Osteoblast (primary cell): ENCODE measurements around the gene MEGF11. TPM values are rescaled to one million over a fixed set of nuclear protein-coding genes. Genes with fewer than 3 reads are reported as not detected.

ENCODE experiments used
- DNase-seq: peaks from one replicate; pipeline ENCODE4 v3.0.0; 2011; ENCODE audit warnings: low spot score, mixed read lengths; ENCODE audit not compliant: insufficient read length; ENCODE audit errors: missing footprints
- H2AFZ ChIP-seq: 2 replicates; pipeline ENCODE4 v1.6.0; 2011; ENCODE audit warnings: mild to moderate bottlenecking, low read length
- H3K27ac ChIP-seq: 2 replicates; pipeline ENCODE4 v1.5.1; 2011; ENCODE audit warnings: mild to moderate bottlenecking, low read depth, low read length, moderate library complexity
- H3K27me3 ChIP-seq: 2 replicates; pipeline ENCODE4 v1.6.0; 2012; ENCODE audit warnings: mild to moderate bottlenecking, control low read depth, inconsistent platforms, low read length, moderate library complexity; ENCODE audit not compliant: insufficient read depth
- H3K36me3 ChIP-seq: 2 replicates; pipeline ENCODE4 v1.5.1; 2011; ENCODE audit warnings: mild to moderate bottlenecking, low read length, control low read depth, moderate library complexity; ENCODE audit not compliant: insufficient read depth
- H3K4me1 ChIP-seq: 2 replicates; pipeline ENCODE4 v1.5.1; 2011; ENCODE audit warnings: mild to moderate bottlenecking, low read length, control low read depth, moderate library complexity; ENCODE audit not compliant: insufficient read depth
- H3K4me2 ChIP-seq: 2 replicates; pipeline ENCODE4 v1.6.0; 2011; ENCODE audit warnings: mild to moderate bottlenecking, low read length; ENCODE audit not compliant: insufficient read depth
- H3K4me3 ChIP-seq: fragments of 200-600 bp; sonication (generic); 3 replicates; pipeline ENCODE4 v1.5.1; 2012; ENCODE audit warnings: mild to moderate bottlenecking, low read length, inconsistent platforms; ENCODE audit not compliant: insufficient read depth
- H3K79me2 ChIP-seq: 2 replicates; pipeline ENCODE4 v1.6.0; 2012; ENCODE audit warnings: mild to moderate bottlenecking, low read length, control low read depth, inconsistent platforms; ENCODE audit not compliant: insufficient read depth
- H3K9me3 ChIP-seq: 2 replicates; pipeline ENCODE4 v1.5.1; 2011; ENCODE audit warnings: low read depth, low read length, control low read depth
- H4K20me1 ChIP-seq: 2 replicates; pipeline ENCODE4 v1.6.0; 2012; ENCODE audit warnings: mild to moderate bottlenecking, low read length, control low read depth; ENCODE audit not compliant: insufficient read depth
- total RNA-seq: library from RNA; depleted of rRNA; stranded (reverse); fragments of >200 nt; gene quantifications from 2 replicates; pipeline ENCODE4 v1.2.3, GENCODE V29; 2012
- TF ChIP-seq, protein P1 (sequence below): IDR thresholded peaks from 2 replicates; pipeline ENCODE4 v1.5.1; 2011; ENCODE audit warnings: mild to moderate bottlenecking, low read depth, low read length, moderate library complexity; ENCODE audit errors: extremely low read depth

Gene MEGF11
- total RNA-seq, 1 donor = not detected

DNA sequence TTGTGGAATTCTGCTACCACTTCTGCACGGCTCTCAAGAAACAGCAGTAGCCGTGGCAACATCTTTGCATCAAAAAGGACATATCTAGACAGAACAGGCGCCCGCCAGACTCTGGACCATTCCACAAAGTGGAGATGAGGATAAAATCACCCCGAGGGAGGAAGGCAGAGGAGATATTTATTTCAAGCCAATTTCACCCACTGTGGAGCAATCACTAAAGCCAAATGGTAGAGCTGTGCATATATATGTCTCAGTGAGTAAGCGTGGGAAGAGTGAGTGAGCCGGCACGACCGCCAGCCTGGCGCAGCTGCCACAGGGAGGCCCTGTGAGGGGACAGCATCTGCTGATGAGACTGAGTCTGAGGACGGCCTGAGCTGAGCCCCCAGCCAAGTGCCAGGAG is 111.3 kb downstream of the MEGF11 start:
- Histone ChIP-seq H3K36me3 (no peaks in the 10 kb centered on the region), H3K79me2 (no peaks in the 10 kb centered on the region), H3K4me1 (no peaks in the 10 kb centered on the region), H3K27ac (no peak overlapping the region), H4K20me1 (no peaks in the 10 kb centered on the region), H3K27me3 (peaks cover 44% of the 10 kb centered on the region), H3K9me3 (no peaks in the 10 kb centered on the region), H2AFZ (no peak overlapping the region), H3K4me2 (no peak overlapping the region), H3K4me3 (no peak overlapping the region)
- peak; percentile 44 for DNase-seq
- TF ChIP-seq, protein P1, sequence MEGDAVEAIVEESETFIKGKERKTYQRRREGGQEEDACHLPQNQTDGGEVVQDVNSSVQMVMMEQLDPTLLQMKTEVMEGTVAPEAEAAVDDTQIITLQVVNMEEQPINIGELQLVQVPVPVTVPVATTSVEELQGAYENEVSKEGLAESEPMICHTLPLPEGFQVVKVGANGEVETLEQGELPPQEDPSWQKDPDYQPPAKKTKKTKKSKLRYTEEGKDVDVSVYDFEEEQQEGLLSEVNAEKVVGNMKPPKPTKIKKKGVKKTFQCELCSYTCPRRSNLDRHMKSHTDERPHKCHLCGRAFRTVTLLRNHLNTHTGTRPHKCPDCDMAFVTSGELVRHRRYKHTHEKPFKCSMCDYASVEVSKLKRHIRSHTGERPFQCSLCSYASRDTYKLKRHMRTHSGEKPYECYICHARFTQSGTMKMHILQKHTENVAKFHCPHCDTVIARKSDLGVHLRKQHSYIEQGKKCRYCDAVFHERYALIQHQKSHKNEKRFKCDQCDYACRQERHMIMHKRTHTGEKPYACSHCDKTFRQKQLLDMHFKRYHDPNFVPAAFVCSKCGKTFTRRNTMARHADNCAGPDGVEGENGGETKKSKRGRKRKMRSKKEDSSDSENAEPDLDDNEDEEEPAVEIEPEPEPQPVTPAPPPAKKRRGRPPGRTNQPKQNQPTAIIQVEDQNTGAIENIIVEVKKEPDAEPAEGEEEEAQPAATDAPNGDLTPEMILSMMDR = no peak

DNA sequence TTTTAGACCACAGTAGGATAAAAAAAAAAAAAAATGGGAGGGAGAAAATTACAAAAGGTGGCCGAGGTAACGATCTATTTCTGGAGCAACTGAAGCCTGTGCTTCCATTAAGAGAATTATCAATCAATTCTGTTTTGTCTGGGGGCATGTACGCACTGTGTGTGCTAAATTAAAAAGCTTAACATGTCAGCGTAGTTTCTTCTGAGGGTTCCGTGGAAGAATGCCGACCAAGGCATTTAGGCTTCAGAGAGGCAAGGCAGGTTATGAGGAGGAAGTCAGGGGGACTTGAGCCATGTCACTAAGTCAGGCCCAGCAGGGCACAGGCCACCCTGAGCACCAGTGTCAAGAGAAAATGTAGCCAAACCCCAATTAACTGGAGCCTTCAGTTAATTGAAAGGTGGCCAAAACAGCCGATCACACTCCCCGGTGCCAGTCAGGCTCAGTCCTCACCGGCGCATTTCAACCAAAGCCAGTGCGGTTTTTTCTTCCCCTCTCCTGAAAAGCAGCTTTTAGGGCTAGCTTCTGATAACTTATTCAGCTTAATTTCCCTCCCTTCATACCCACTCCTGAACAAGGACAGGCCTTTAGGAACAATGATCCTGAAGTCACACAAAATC is 113.9 kb downstream of the MEGF11 start:
- peaks cover 40% of the 10 kb centered on the region for H3K27me3 ChIP-seq
- H4K20me1 ChIP-seq = no peaks in the 10 kb centered on the region
- no peak overlapping the region for H2AFZ ChIP-seq
- H3K9me3 ChIP-seq = no peaks in the 10 kb centered on the region
- H3K4me3 ChIP-seq = no peak overlapping the region
- no peaks in the 10 kb centered on the region for H3K36me3 ChIP-seq
- peak; percentile 27 for DNase-seq
- H3K4me1 ChIP-seq = no peaks in the 10 kb centered on the region
- no peak overlapping the region for H3K27ac ChIP-seq
- TF ChIP-seq, protein P1 = no peak
- no peak overlapping the region for H3K4me2 ChIP-seq
- no peaks in the 10 kb centered on the region for H3K79me2 ChIP-seq

DNA sequence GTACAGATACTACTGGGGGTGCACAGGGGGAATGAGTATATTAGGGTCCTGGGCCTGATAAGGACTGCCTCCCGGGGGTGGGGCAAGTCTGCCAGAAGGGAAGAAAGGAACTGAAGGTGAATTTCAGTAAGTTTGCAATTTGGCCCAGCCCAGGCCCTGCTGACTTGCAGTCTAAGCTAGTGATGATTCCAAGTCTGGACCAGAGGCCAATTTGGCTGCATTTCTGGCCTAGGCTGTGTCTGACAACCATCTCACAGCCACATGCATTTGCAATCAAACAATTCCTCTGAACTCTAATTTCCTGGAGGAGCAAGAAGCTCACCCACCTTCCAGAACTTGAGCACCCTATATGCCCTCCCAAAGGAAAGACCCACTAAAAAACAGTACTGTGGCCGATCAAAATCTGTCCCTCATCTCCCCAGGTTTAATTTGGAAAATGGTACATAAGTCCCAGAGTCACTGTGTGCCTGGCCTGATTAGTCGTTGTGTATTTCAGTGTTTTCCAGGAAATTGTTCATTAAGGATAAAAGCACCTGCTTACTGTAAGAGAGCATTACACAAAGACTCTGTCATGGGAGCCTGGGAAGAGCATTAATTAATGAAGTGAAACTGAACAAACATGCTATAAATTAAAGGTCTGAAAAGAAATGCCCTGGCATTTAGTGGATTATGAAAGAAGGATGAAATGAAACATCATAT is 114.5 kb downstream of the MEGF11 start:
- Histone ChIP-seq H4K20me1 (no peaks in the 10 kb centered on the region), H3K36me3 (no peaks in the 10 kb centered on the region), H3K4me3 (no peak overlapping the region), H2AFZ (no peak overlapping the region), H3K27me3 (peaks cover 43% of the 10 kb centered on the region), H3K4me1 (no peaks in the 10 kb centered on the region), H3K9me3 (no peaks in the 10 kb centered on the region), H3K4me2 (no peak overlapping the region), H3K79me2 (no peaks in the 10 kb centered on the region), H3K27ac (no peak overlapping the region)
- TF ChIP-seq, protein P1 = no peak
- no peak for DNase-seq

DNA sequence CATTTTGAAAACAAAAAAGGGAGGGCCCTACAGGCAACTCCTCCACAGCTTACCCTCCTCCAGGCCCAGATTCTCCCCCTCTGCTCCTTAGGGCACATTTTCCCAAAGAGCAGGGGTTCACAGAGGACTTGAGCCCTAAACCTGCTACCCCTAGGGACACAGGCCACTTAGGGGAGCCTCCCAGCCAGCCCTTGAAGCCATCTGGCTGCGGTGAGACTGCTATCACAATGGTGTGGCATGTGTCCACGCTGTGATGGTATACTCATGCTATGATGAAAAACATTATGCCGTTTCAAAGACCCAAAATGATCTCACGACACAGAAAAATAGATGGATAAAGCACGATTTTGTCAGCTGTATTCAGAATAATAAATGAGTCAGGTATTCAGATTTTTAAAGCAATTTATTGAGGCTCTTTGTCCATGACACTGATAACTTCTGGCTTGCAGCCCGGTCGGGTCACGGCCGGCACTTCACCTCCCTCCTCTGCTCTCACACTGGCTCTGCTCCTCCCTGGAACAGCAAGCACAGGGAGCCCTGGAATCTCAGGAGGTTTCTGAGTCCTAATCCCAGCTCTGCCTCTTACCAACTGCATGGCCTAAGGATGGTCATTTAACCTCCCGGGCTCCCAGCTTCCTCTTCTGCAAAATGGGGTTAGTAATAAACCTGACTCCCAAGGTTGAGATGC is 115.3 kb downstream of the MEGF11 start:
- Histone ChIP-seq H3K4me3 (no peak overlapping the region), H3K36me3 (no peaks in the 10 kb centered on the region), H3K9me3 (no peaks in the 10 kb centered on the region), H4K20me1 (no peaks in the 10 kb centered on the region), H3K27me3 (peaks cover 39% of the 10 kb centered on the region), H3K4me1 (no peaks in the 10 kb centered on the region), H2AFZ (no peak overlapping the region), H3K79me2 (no peaks in the 10 kb centered on the region), H3K27ac (no peak overlapping the region), H3K4me2 (no peak overlapping the region)
- DNase-seq = no peak
- TF ChIP-seq, protein P1 = no peak
